GM12878 (cell line): ENCODE data around the gene SIVA1. TPM values are rescaled to one million over a fixed set of nuclear protein-coding genes. Genes with fewer than 3 reads are reported as not detected.
A peak's percentile ranks its signal among the peaks of the same experiment; 100 is the strongest.

Experiments
- ATAC-seq: fragments of 200-7000 bp; cut with Tn5 transposase; 3 replicates; pipeline ENCODE4 v1.9.1; 2020; ENCODE audit warnings: mild to moderate bottlenecking, moderate library complexity
- BruUV-seq: library from RNA; stranded (reverse); fragments of 400-500 nt; replicated peaks from 2 replicates; lab custom pipeline; 2021; lab: Mats Ljungman, UMichigan
- CTCF ChIA-PET: fragments of 300-600 bp; sonication (Branson Sonifier 250); formaldehyde crosslinking; extraction: SDS; loops from one replicate; lab custom pipeline; 2021; ENCODE audit warnings: inconsistent platforms; lab: Yijun Ruan, JAX
- POLR2A ChIA-PET: fragments of 350-600 bp; formaldehyde crosslinking; extraction: SDS; loops from one replicate; lab custom pipeline; 2021; ENCODE audit warnings: inconsistent platforms; lab: Charles Lee
- RAD21 ChIA-PET: fragments of 300-600 bp; sonication (Branson Sonifier 250); formaldehyde crosslinking; loops from one replicate; lab custom pipeline; 2023; ENCODE audit warnings: antibody characterized with exemption; ENCODE audit not compliant: unreplicated experiment; lab: Charles Lee
- SMC1A ChIA-PET: fragments of 300-600 bp; sonication (Branson Sonifier 250); formaldehyde crosslinking; loops from one replicate; lab custom pipeline; 2023; ENCODE audit not compliant: unreplicated experiment, uncharacterized antibody; lab: Charles Lee
- DNase-seq: peaks from one replicate; pipeline ENCODE4 v3.0.0-alpha.2; 2011; ENCODE audit warnings: low read depth, low spot score
- FAIRE-seq: peaks from 3 replicates; lab custom pipeline; 2011; peaks lifted over from hg19 to GRCh38; lab: Jason Lieb, UNC
- H2AFZ ChIP-seq: 2 replicates; pipeline ENCODE4 v1.6.0; 2011; ENCODE audit warnings: low read depth, low read length, control low read depth; ENCODE audit not compliant: control insufficient read depth
- H3K27ac ChIP-seq: 2 replicates; pipeline ENCODE4 v1.5.1; 2011; ENCODE audit warnings: control low read depth; ENCODE audit not compliant: control insufficient read depth, insufficient read depth
- H3K27me3 ChIP-seq, 2 experiments: replicated peaks in 1 of 2; 2 replicates each; pipeline versions ENCODE4 v1.6.0 to v1.6.1; 2011; ENCODE audit warnings: low read length in 1 of 2; ENCODE audit not compliant: control insufficient read depth in 2 of 2, insufficient read depth in 2 of 2
- H3K36me3 ChIP-seq, 2 experiments: 2 replicates each; pipeline ENCODE4 v1.5.1; 2011; ENCODE audit warnings: low read length in 1 of 2; ENCODE audit not compliant: control insufficient read depth in 2 of 2, insufficient read depth in 2 of 2
- H3K4me1 ChIP-seq: 2 replicates; pipeline ENCODE4 v1.6.1; 2011; ENCODE audit warnings: mild to moderate bottlenecking, low read length, moderate library complexity, mixed read lengths; ENCODE audit not compliant: control insufficient read depth, insufficient read depth
- H3K4me2 ChIP-seq: 2 replicates; pipeline ENCODE4 v1.6.0; 2011; ENCODE audit warnings: control low read depth; ENCODE audit not compliant: control insufficient read depth, insufficient read depth
- H3K4me3 ChIP-seq: fragments of 200-600 bp; sonication (generic); 2 replicates; pipeline ENCODE4 v1.5.1; 2016
- H3K79me2 ChIP-seq: 2 replicates; pipeline ENCODE4 v1.6.0; 2011; ENCODE audit warnings: low read length; ENCODE audit not compliant: control insufficient read depth, insufficient read depth
- H3K9ac ChIP-seq: 2 replicates; pipeline ENCODE4 v1.8.0; 2011; ENCODE audit warnings: low read length, control low read depth, mixed read lengths; ENCODE audit not compliant: control insufficient read depth, insufficient read depth
- H3K9me3 ChIP-seq: replicated peaks from 3 replicates; pipeline ENCODE4 v1.5.1; 2011; ENCODE audit warnings: mild to moderate bottlenecking, low read length; ENCODE audit not compliant: control insufficient read depth, insufficient read depth
- H4K20me1 ChIP-seq: 2 replicates; pipeline ENCODE4 v1.6.0; 2011; ENCODE audit not compliant: control insufficient read depth, insufficient read depth
- ASH2L ChIP-seq: fragments of 300-600, 200-600 bp; sonication (generic); IDR thresholded peaks from 2 replicates; pipeline ENCODE4 v1.6.1; 2017; ENCODE audit warnings: low read depth, mild to moderate bottlenecking, borderline replicate concordance
- BCL11A ChIP-seq: IDR thresholded peaks from 2 replicates; pipeline ENCODE4 v1.6.1; 2011; ENCODE audit warnings: low read depth, low read length
- BRCA1 ChIP-seq: IDR thresholded peaks from 2 replicates; pipeline ENCODE4 v1.6.1; 2011; ENCODE audit warnings: low read depth, low read length, improper control_type of control experiment
- EZH2 ChIP-seq: IDR thresholded peaks from 2 replicates; pipeline ENCODE4 v1.6.1; 2012; ENCODE audit warnings: low read depth, mild to moderate bottlenecking, control low read depth, inconsistent platforms, low read length, borderline replicate concordance; ENCODE audit not compliant: control insufficient read depth
- KAT2A ChIP-seq: conservative IDR thresholded peaks from 2 replicates; pipeline ENCODE4 v1.6.1; 2011; ENCODE audit warnings: low read depth, low read length; ENCODE audit not compliant: control insufficient read depth
- NFIC ChIP-seq: IDR thresholded peaks from 2 replicates; pipeline ENCODE4 v1.6.1; 2012; ENCODE audit warnings: low read depth, mild to moderate bottlenecking, inconsistent platforms, low read length, moderate library complexity
- POLR2AphosphoS2 ChIP-seq: IDR thresholded peaks from 2 replicates; pipeline ENCODE4 v1.6.1; 2011; ENCODE audit warnings: low read depth, mild to moderate bottlenecking, low read length, improper control_type of control experiment, moderate library complexity
- RAD51 ChIP-seq: fragments of 450-650 bp; IDR thresholded peaks from 2 replicates; pipeline ENCODE4 v1.6.1; 2016; ENCODE audit warnings: moderate library complexity, mild to moderate bottlenecking, inconsistent platforms
- RBBP5 ChIP-seq: fragments of 200-600 bp; sonication (generic); conservative IDR thresholded peaks from 2 replicates; pipeline ENCODE4 v1.6.1; 2016
- SMAD1 ChIP-seq: fragments of 450-650 bp; IDR thresholded peaks from 2 replicates; pipeline ENCODE4 v1.6.1; 2018; ENCODE audit warnings: mild to moderate bottlenecking, low read depth; ENCODE audit not compliant: partially characterized antibody
- SREBF1 ChIP-seq: IDR thresholded peaks from 2 replicates; pipeline ENCODE4 v1.6.1; 2012; ENCODE audit warnings: mild to moderate bottlenecking, low read length
- STAT3 ChIP-seq: IDR thresholded peaks from 2 replicates; pipeline ENCODE4 v1.6.1; 2011; ENCODE audit warnings: low read depth, low read length, improper control_type of control experiment
- TAF1 ChIP-seq: IDR thresholded peaks from 2 replicates; pipeline ENCODE4 v1.6.1; 2011; ENCODE audit warnings: mild to moderate bottlenecking, low read depth, low read length, borderline replicate concordance
- ZBTB4 ChIP-seq: fragments of 450-650 bp; formaldehyde crosslinking; IDR thresholded peaks from 2 replicates; pipeline ENCODE4 v1.4.0; 2022; ENCODE audit warnings: mild to moderate bottlenecking, moderate library complexity
- ZNF384 ChIP-seq: IDR thresholded peaks from 2 replicates; pipeline ENCODE4 v1.6.1; 2012; ENCODE audit warnings: low read depth, mild to moderate bottlenecking, low read length, improper control_type of control experiment, borderline replicate concordance
- WGBS: methylation state at CpG from one replicate; pipeline ENCODE4 v1.1.6; 2016; ENCODE audit warnings: low lambda C conversion rate; ENCODE audit not compliant: insufficient replicate concordance, insufficient coverage; ENCODE audit errors: missing lambda C conversion rate; 5-methylcytosine and 5-hydroxymethylcytosine counted together
- in situ Hi-C: fragments of 300-500 bp; cut with MboI; formaldehyde crosslinking; loops from 9 replicates; pipeline ENCODE4 v1.14.3; 2018; ENCODE audit warnings: mixed read lengths
- intact Hi-C: fragments of 100-400 bp; cut with micrococcal nuclease; formaldehyde crosslinking; loops from one replicate; pipeline ENCODE4 v1.14.2; 2022; ENCODE audit not compliant: unreplicated experiment
- polyA plus RNA-seq, 11 experiments: library from polyadenylated mRNA; depleted of rRNA in 4 of 11; unstranded in 6 of 11; stranded (reverse) in 5 of 11; fragments of >200 nt; fragmentation: Nextera tagmentation in 4 of 11; fragmentation: Illumina TruSeq in 1 of 11; extraction: Ambion mirVana in 4 of 11; extraction: Trizol in 1 of 11; gene quantifications; 1 replicate in 1 of 11; 2 replicates in 10 of 11; pipeline versions ENCODE4 v1.2.1 to v1.2.3, GENCODE V29; 2011 to 2016; ENCODE audit warnings: inconsistent platforms in 2 of 11, missing spikeins in 2 of 11, low read depth in 1 of 11
- total RNA-seq, 4 experiments: library from RNA; depleted of rRNA in 3 of 4; stranded (reverse); fragments of >200 nt in 3 of 4; fragmentation: Illumina TruSeq in 1 of 4; extraction: Trizol in 1 of 4; gene quantifications; 2 replicates each; pipeline versions ENCODE4 v1.2.1 to v1.2.3, GENCODE V29; 2013 to 2021
- TF ChIP-seq, protein P1 (sequence below): fragments of 450-650 bp; formaldehyde crosslinking; IDR thresholded peaks from 2 replicates; pipeline ENCODE4 v1.5.0; 2022; ENCODE audit warnings: mild to moderate bottlenecking, missing genetic modification characterization

Gene SIVA1
- total and polyA plus RNA-seq, 10 of the 15 experiments (the other 5 are each of a cell fraction or from before 2014, with no cell fraction given): 4.6 to 282 (median 106) TPM

DNA sequence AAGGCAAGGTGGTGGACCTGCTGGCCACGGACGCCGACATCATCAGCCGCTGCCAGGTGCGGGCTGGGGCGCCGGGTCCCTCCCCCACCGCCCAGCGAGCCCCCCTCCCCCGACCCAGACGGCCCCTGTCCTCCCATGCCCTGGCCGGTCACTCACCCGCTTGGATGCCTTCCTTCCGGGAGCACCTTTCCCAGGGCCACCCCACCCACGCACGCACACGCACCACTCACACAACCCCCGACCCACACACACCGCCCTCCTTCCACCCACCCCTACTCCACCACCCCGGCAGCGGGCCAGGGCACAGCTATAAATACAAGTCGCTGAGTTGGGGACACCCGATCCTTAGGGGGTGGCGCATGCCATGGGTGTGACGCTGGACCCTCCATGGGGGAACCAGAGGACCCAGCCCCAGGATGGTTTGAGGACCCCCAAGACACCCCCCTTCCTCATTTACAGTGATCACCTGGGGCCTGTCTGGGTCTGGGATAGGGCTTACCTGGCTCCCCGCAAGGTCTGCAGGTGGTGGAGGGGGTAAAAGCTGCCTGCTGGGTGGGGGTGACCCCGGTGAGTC is 28.5 kb upstream of the SIVA1 start:
- ChIA-PET RAD21 (interaction anchor here (0.8 kb wide), 1 partner anchor 28 kb away, joined by 3 read pairs; the partner anchor contains the start of gene SIVA1), CTCF (interaction anchor here (1.3 to 1.5 kb wide), 2 partner anchors 24 to 28 kb away, joined by 4 to 8 read pairs; partner anchors contain the start of gene SIVA1), SMC1A (interaction anchor here (1.2 to 1.3 kb wide), 2 partner anchors 24 to 28 kb away, joined by 3 to 4 read pairs; no protein-coding TSS in a partner anchor), POLR2A (no interaction called here)
- 5% methylated on average over 12 of the region's 27 CpGs for WGBS
- BruUV-seq: no TSS peak
- Histone ChIP-seq H3K4me2 (peak overlapping the region; percentile 87), H2AFZ (peak overlapping the region; percentile 39; the same call in 1 of the 2 replicates), H3K4me1 (no peaks in the 10 kb centered on the region), H3K4me3 (peak overlapping the region; percentile 73; the same call in 1 of the 2 replicates), H3K79me2 (no peaks in the 10 kb centered on the region), H3K27ac (no peak overlapping the region), H3K36me3 (no peaks in the 10 kb centered on the region), H3K27me3 (peaks cover 0 to 4% of the 10 kb centered on the region in 2 experiments; a peak in 1 of 4 replicates), H4K20me1 (no peaks in the 10 kb centered on the region), H3K9me3 (no peaks in the 10 kb centered on the region), H3K9ac (no peak overlapping the region)
- ATAC-seq (peak; percentile 2; the same call in 2 of the 3 replicates), DNase-seq (no peak), FAIRE-seq (no peak)
- TF ChIP-seq ZBTB4 (CRISPR knock-in tag) (no peak), TAF1 (no peak), RAD51 (no peak), ASH2L (no peak), BRCA1 (no peak), NFIC (no peak), EZH2 (no peak), BCL11A (no peak), ZNF384 (no peak), STAT3 (no peak), SMAD1 (no peak), KAT2A (no peak), POLR2AphosphoS2 (no peak), RBBP5 (no peak), SREBF1 (no peak)
- TF ChIP-seq, protein P1, sequence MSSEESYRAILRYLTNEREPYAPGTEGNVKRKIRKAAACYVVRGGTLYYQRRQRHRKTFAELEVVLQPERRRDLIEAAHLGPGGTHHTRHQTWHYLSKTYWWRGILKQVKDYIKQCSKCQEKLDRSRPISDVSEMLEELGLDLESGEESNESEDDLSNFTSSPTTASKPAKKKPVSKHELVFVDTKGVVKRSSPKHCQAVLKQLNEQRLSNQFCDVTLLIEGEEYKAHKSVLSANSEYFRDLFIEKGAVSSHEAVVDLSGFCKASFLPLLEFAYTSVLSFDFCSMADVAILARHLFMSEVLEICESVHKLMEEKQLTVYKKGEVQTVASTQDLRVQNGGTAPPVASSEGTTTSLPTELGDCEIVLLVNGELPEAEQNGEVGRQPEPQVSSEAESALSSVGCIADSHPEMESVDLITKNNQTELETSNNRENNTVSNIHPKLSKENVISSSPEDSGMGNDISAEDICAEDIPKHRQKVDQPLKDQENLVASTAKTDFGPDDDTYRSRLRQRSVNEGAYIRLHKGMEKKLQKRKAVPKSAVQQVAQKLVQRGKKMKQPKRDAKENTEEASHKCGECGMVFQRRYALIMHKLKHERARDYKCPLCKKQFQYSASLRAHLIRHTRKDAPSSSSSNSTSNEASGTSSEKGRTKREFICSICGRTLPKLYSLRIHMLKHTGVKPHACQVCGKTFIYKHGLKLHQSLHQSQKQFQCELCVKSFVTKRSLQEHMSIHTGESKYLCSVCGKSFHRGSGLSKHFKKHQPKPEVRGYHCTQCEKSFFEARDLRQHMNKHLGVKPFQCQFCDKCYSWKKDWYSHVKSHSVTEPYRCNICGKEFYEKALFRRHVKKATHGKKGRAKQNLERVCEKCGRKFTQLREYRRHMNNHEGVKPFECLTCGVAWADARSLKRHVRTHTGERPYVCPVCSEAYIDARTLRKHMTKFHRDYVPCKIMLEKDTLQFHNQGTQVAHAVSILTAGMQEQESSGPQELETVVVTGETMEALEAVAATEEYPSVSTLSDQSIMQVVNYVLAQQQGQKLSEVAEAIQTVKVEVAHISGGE (CRISPR knock-in tag): no peak
- intact Hi-C loops (no loop called here), in situ Hi-C loops (no loop called here)
